HCT116 (cell line): ENCODE measurements around the gene ZNF580. TPM values are rescaled to one million over a fixed set of nuclear protein-coding genes. Genes with fewer than 3 reads are reported as not detected.

Experiments used
- ATAC-seq: fragments of 200-7000 bp; cut with Tn5 transposase; 2 replicates; pipeline ENCODE4 v1.9.1; 2020; ENCODE audit warnings: mild to moderate bottlenecking, moderate library complexity
- BruUV-seq: library from RNA; stranded (reverse); fragments of 400-500 nt; replicated peaks from 2 replicates; lab custom pipeline; 2021; lab: Mats Ljungman, UMichigan
- CTCF ChIA-PET: fragments of 300-600 bp; sonication (Branson Sonifier 250); formaldehyde crosslinking; loops from one replicate; lab custom pipeline; 2021; ENCODE audit warnings: antibody characterized with exemption; lab: Charles Lee
- POLR2A ChIA-PET: fragments of 300-600, 350-600 bp; sonication (Branson Sonifier 250); formaldehyde crosslinking; loops from one replicate; lab custom pipeline; 2021; ENCODE audit warnings: antibody characterized with exemption; lab: Charles Lee
- RAD21 ChIA-PET, 2 experiments: fragments of 300-600 bp; sonication (Branson Sonifier 250); formaldehyde crosslinking; loops; one replicate each; lab custom pipeline; 2023; ENCODE audit warnings: low total read pairs in 2 of 2; ENCODE audit not compliant: uncharacterized antibody in 2 of 2, unreplicated experiment in 2 of 2, low non-redundant PET in 1 of 2; lab: Charles Lee
- DNase-seq: peaks from one replicate; pipeline ENCODE4 v3.0.0-alpha.2; 2010; ENCODE audit warnings: low read depth, low spot score
- H2AFZ ChIP-seq: fragments of 200-600 bp; shearing (Covaris generic), sonication (generic); 2 replicates; pipeline ENCODE4 v1.6.1; 2017; ENCODE audit warnings: low read depth, mixed run types, mixed read lengths, antibody characterized with exemption, low read length; ENCODE audit not compliant: poor library complexity, severe bottlenecking
- H3K27ac ChIP-seq: 2 replicates; pipeline ENCODE4 v1.5.1; 2012; ENCODE audit warnings: low read depth, low read length
- H3K27me3 ChIP-seq: fragments of 200-600 bp; sonication (generic); 2 replicates; pipeline ENCODE4 v1.6.1; 2016; ENCODE audit warnings: mixed run types, low read length, mixed read lengths; ENCODE audit not compliant: insufficient read depth
- H3K36me3 ChIP-seq, 2 experiments: fragments of 200-500 bp in 1 of 2; fragments of 200-600 bp in 1 of 2; sonication (Bioruptor generic) in 1 of 2; sonication (generic) in 1 of 2; 2 replicates each; pipeline versions ENCODE4 v1.5.1 to v1.6.1; 2014 to 2016; ENCODE audit warnings: low read length in 2 of 2, inconsistent platforms in 1 of 2, mixed read lengths in 1 of 2, mixed run types in 1 of 2; ENCODE audit not compliant: insufficient read depth in 2 of 2, control insufficient read depth in 1 of 2
- H3K4me1 ChIP-seq, 2 experiments: fragments of 200-600 bp in 1 of 2; sonication (generic) in 1 of 2; 2 replicates each; pipeline versions ENCODE4 v1.5.1 to v1.6.1; 2012 to 2017; ENCODE audit warnings: low read length in 2 of 2, inconsistent platforms in 1 of 2, mild to moderate bottlenecking in 1 of 2, mixed read lengths in 1 of 2, mixed run types in 1 of 2, moderate library complexity in 1 of 2; ENCODE audit not compliant: insufficient read depth in 2 of 2, control insufficient read depth in 1 of 2
- H3K4me2 ChIP-seq: fragments of 200-600 bp; sonication (generic); 2 replicates; pipeline ENCODE4 v1.6.1; 2017; ENCODE audit warnings: mixed run types, low read length, mixed read lengths
- H3K4me3 ChIP-seq, 2 experiments: fragments of 200-600 bp in 1 of 2; sonication (generic) in 1 of 2; replicated peaks in 1 of 2; 2 replicates each; pipeline ENCODE4 v1.5.1; 2011 to 2016; ENCODE audit warnings: low read length in 2 of 2, control low read depth in 1 of 2, low read depth in 1 of 2, mild to moderate bottlenecking in 1 of 2, mixed read lengths in 1 of 2, mixed run types in 1 of 2
- H3K79me2 ChIP-seq: fragments of 200-600 bp; sonication (generic); 2 replicates; pipeline ENCODE4 v1.6.1; 2017; ENCODE audit warnings: mild to moderate bottlenecking, mixed run types, low read length, moderate library complexity, mixed read lengths; ENCODE audit not compliant: insufficient read depth
- H3K9ac ChIP-seq: fragments of 200-600 bp; sonication (generic); 2 replicates; pipeline ENCODE4 v1.6.1; 2016; ENCODE audit warnings: low read length, mixed read lengths
- H3K9me2 ChIP-seq: fragments of 200-600 bp; sonication (generic), shearing (Covaris generic); 2 replicates; pipeline ENCODE4 v1.6.1; 2017; ENCODE audit warnings: mixed run types, mild to moderate bottlenecking, moderate library complexity; ENCODE audit not compliant: insufficient read depth
- H3K9me3 ChIP-seq, 2 experiments: fragments of 200-500 bp in 1 of 2; fragments of 200-600 bp in 1 of 2; sonication (Bioruptor generic) in 1 of 2; sonication (generic) in 1 of 2; 2 replicates each; pipeline ENCODE4 v1.6.1; 2014 to 2017; ENCODE audit warnings: low read length in 2 of 2, mixed read lengths in 2 of 2, inconsistent platforms in 1 of 2, low read depth in 1 of 2, mild to moderate bottlenecking in 1 of 2, mixed run types in 1 of 2, moderate library complexity in 1 of 2; ENCODE audit not compliant: control insufficient read depth in 1 of 2, insufficient read depth in 1 of 2
- H4K20me1 ChIP-seq: fragments of 200-600 bp; sonication (generic), shearing (Covaris generic); 2 replicates; pipeline ENCODE4 v1.6.1; 2017; ENCODE audit warnings: mixed run types, mild to moderate bottlenecking, moderate library complexity; ENCODE audit not compliant: insufficient read depth
- CBX3 ChIP-seq: IDR thresholded peaks from 2 replicates; pipeline ENCODE4 v1.6.1; 2012; ENCODE audit warnings: low read depth
- EGR1 ChIP-seq: IDR thresholded peaks from 2 replicates; pipeline ENCODE4 v1.6.1; 2012; ENCODE audit warnings: low read depth
- ELF1 ChIP-seq: IDR thresholded peaks from 2 replicates; pipeline ENCODE4 v1.6.1; 2012; ENCODE audit warnings: low read depth, borderline replicate concordance
- POLR2A ChIP-seq: IDR thresholded peaks from 2 replicates; pipeline ENCODE4 v1.7.0; 2011; ENCODE audit warnings: borderline replicate concordance; ENCODE audit not compliant: insufficient read depth, insufficient read length; ENCODE audit errors: extremely low read depth
- POLR2AphosphoS5 ChIP-seq: IDR thresholded peaks from 2 replicates; pipeline ENCODE4 v1.6.1; 2011; ENCODE audit warnings: mild to moderate bottlenecking, low read depth, low read length, moderate library complexity
- RAD21 ChIP-seq: IDR thresholded peaks from 2 replicates; pipeline ENCODE4 v1.6.1; 2012; ENCODE audit warnings: low read depth, mild to moderate bottlenecking
- SIN3A ChIP-seq: IDR thresholded peaks from 2 replicates; pipeline ENCODE4 v1.6.1; 2012; ENCODE audit warnings: low read depth
- SP1 ChIP-seq: IDR thresholded peaks from 2 replicates; pipeline ENCODE4 v1.6.1; 2012; ENCODE audit warnings: low read depth
- TCF7L2 ChIP-seq: IDR thresholded peaks from 2 replicates; pipeline ENCODE4 v1.7.0; 2011; ENCODE audit warnings: borderline replicate concordance, inconsistent platforms; ENCODE audit not compliant: insufficient read depth, insufficient read length; ENCODE audit errors: extremely low read depth
- YY1 ChIP-seq: IDR thresholded peaks from 2 replicates; pipeline ENCODE4 v1.6.1; 2011; ENCODE audit warnings: low read length, low read depth, moderate library complexity, mild to moderate bottlenecking; ENCODE audit not compliant: insufficient replicate concordance; ENCODE audit errors: extremely low read depth
- ZNF274 ChIP-seq: fragments of 200-500 bp; sonication (Bioruptor generic); IDR thresholded peaks from 2 replicates; pipeline ENCODE4 v1.6.1; 2014; ENCODE audit warnings: mild to moderate bottlenecking, low read depth, low read length, inconsistent platforms
- intact Hi-C: fragments of 100-400 bp; cut with micrococcal nuclease; formaldehyde crosslinking; loops from 2 replicates; pipeline ENCODE4 v1.10.0; 2022
- total RNA-seq: library from RNA; stranded (reverse); gene quantifications from one replicate; pipeline ENCODE4 v1.2.1, GENCODE V29; 2021; ENCODE audit not compliant: unreplicated experiment
- TF ChIP-seq, protein P1 (sequence below): IDR thresholded peaks from 2 replicates; pipeline ENCODE4 v1.6.1; 2012
- TF ChIP-seq, protein P2 (sequence below), 3 experiments: fragments of 200-600 bp in 1 of 3; sonication (generic) in 1 of 3; IDR thresholded peaks in 2 of 3; conservative IDR thresholded peaks in 1 of 3; 2 replicates each; pipeline ENCODE4 v1.5.1; 2012 to 2017; ENCODE audit warnings: low read depth in 2 of 3, low read length in 2 of 3, antibody characterized with exemption in 1 of 3, borderline replicate concordance in 1 of 3, control low read depth in 1 of 3, mild to moderate bottlenecking in 1 of 3, mixed read lengths in 1 of 3, mixed run types in 1 of 3, moderate library complexity in 1 of 3; ENCODE audit not compliant: insufficient read depth in 1 of 3
- TF ChIP-seq, protein P3 (sequence below): IDR thresholded peaks from 2 replicates; pipeline ENCODE4 v1.6.1; 2012; ENCODE audit warnings: low read depth
- TF ChIP-seq, protein P4 (sequence below): IDR thresholded peaks from 2 replicates; pipeline ENCODE4 v1.6.1; 2011; ENCODE audit warnings: mild to moderate bottlenecking, low read length, moderate library complexity; ENCODE audit not compliant: insufficient replicate concordance; ENCODE audit errors: extremely low read depth
- TF ChIP-seq, protein P5 (sequence below): IDR thresholded peaks from 2 replicates; pipeline ENCODE4 v1.6.1; 2012

ZNF580 gene
- total RNA-seq, 1 experiment from 2014 or later, result 36.7 TPM

DNA sequence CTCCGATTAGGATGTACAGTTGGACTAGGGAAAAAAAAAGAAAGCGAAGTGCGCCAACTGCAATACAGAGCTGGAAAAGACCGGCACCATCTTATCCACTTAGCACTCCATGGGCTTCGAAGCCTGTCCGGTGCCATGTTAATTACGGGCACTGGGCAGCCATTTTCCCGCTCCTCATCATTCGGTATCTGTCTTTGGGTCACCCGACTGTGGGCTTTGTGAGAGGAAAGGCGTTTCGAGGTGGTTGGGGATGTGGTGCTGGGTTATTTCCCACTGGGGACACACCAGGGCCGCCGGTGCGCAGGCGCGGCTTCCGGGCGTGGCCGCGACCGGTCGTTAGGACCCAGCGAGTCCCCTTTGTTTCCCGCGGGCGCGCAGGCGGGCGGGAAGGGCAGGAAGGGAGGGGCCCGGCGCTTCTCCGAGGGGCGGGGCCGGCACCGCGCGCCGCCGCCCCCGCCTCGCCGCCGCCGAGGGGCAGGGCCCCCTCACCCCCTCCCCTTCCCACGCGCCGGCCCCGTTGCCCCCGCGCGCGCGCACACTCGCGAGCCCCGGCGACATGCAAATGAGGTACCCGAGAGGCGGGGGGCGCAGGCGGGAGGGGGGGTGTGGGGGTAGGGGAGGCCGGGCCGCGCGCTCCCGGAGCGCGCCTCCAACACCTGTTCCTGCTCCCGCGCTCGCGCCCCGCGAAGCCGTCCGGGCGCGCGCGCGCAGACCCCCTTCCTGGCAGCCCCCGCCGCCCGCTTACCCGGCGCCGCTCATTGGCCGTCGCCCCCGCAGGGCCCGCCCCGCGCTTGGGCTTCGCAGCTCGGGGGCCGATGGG, 40.8 kb upstream of the ZNF580 start, which contains the start of gene ZNF524:
TSS of gene ZNF524 (plus strand) at position 447 of the 820 bp plus-strand sequence. CDS start 1,825 bp downstream, outside the sequence.
- DNase-seq, result peak; percentile 82
- peak within 1 kb of the TSS; percentile 96 for H3K4me2 ChIP-seq
- H3K27ac ChIP-seq, result peak within 1 kb of the TSS; percentile 83
- H3K4me3 ChIP-seq, result peak within 1 kb of the TSS; percentile 56 to 67
- H3K79me2 ChIP-seq, result peaks cover 4% of the 10 kb centered on the region; the same call in 1 of the 2 replicates
- no TSS peak for BruUV-seq
- H3K9me3 ChIP-seq, result no peaks in the 10 kb centered on the region
- TF ChIP-seq POLR2A (peak; percentile 50), YY1 (peak; percentile 90), ELF1 (no peak; the same call in 1 of the 2 replicates), ZNF274 (no peak), SP1 (peak; percentile 76), EGR1 (peak; percentile 90), RAD21 (no peak), POLR2AphosphoS5 (peak; percentile 44; the same call in 1 of the 2 replicates), CBX3 (no peak; the same call in none of the 2 replicates), SIN3A (0 out of 2 replicates have a peak, but pooled peaks have one; percentile 34), TCF7L2 (no peak)
- TF ChIP-seq, protein P1, sequence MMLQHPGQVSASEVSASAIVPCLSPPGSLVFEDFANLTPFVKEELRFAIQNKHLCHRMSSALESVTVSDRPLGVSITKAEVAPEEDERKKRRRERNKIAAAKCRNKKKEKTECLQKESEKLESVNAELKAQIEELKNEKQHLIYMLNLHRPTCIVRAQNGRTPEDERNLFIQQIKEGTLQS, result no peak
- TF ChIP-seq, protein P2, sequence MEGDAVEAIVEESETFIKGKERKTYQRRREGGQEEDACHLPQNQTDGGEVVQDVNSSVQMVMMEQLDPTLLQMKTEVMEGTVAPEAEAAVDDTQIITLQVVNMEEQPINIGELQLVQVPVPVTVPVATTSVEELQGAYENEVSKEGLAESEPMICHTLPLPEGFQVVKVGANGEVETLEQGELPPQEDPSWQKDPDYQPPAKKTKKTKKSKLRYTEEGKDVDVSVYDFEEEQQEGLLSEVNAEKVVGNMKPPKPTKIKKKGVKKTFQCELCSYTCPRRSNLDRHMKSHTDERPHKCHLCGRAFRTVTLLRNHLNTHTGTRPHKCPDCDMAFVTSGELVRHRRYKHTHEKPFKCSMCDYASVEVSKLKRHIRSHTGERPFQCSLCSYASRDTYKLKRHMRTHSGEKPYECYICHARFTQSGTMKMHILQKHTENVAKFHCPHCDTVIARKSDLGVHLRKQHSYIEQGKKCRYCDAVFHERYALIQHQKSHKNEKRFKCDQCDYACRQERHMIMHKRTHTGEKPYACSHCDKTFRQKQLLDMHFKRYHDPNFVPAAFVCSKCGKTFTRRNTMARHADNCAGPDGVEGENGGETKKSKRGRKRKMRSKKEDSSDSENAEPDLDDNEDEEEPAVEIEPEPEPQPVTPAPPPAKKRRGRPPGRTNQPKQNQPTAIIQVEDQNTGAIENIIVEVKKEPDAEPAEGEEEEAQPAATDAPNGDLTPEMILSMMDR (IDR thresholded peaks at IDR 0.05 in 2 of 3, conservative IDR thresholded peaks at IDR 0.05 in 1 of 3; ENCODE audit: borderline replicate concordance in 1 of 3, insufficient read depth in 1 of 3, low read depth in 2 of 3, low read length in 2 of 3), result no peak
- TF ChIP-seq, protein P3, sequence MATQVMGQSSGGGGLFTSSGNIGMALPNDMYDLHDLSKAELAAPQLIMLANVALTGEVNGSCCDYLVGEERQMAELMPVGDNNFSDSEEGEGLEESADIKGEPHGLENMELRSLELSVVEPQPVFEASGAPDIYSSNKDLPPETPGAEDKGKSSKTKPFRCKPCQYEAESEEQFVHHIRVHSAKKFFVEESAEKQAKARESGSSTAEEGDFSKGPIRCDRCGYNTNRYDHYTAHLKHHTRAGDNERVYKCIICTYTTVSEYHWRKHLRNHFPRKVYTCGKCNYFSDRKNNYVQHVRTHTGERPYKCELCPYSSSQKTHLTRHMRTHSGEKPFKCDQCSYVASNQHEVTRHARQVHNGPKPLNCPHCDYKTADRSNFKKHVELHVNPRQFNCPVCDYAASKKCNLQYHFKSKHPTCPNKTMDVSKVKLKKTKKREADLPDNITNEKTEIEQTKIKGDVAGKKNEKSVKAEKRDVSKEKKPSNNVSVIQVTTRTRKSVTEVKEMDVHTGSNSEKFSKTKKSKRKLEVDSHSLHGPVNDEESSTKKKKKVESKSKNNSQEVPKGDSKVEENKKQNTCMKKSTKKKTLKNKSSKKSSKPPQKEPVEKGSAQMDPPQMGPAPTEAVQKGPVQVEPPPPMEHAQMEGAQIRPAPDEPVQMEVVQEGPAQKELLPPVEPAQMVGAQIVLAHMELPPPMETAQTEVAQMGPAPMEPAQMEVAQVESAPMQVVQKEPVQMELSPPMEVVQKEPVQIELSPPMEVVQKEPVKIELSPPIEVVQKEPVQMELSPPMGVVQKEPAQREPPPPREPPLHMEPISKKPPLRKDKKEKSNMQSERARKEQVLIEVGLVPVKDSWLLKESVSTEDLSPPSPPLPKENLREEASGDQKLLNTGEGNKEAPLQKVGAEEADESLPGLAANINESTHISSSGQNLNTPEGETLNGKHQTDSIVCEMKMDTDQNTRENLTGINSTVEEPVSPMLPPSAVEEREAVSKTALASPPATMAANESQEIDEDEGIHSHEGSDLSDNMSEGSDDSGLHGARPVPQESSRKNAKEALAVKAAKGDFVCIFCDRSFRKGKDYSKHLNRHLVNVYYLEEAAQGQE, result no peak
- TF ChIP-seq, protein P4, sequence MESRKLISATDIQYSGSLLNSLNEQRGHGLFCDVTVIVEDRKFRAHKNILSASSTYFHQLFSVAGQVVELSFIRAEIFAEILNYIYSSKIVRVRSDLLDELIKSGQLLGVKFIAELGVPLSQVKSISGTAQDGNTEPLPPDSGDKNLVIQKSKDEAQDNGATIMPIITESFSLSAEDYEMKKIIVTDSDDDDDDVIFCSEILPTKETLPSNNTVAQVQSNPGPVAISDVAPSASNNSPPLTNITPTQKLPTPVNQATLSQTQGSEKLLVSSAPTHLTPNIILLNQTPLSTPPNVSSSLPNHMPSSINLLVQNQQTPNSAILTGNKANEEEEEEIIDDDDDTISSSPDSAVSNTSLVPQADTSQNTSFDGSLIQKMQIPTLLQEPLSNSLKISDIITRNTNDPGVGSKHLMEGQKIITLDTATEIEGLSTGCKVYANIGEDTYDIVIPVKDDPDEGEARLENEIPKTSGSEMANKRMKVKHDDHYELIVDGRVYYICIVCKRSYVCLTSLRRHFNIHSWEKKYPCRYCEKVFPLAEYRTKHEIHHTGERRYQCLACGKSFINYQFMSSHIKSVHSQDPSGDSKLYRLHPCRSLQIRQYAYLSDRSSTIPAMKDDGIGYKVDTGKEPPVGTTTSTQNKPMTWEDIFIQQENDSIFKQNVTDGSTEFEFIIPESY, result no peak
- TF ChIP-seq, protein P5, sequence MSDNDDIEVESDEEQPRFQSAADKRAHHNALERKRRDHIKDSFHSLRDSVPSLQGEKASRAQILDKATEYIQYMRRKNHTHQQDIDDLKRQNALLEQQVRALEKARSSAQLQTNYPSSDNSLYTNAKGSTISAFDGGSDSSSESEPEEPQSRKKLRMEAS, result peak; percentile 72; the same call in 1 of the 2 replicates
- TF ChIP-seq, all 23 proteins: peak for 7
- peak within 1 kb of the TSS; percentile 57 for H2AFZ ChIP-seq
- intact Hi-C loops, result loop anchor here (1.0 kb wide), 1 partner anchor 24 kb away; the partner anchor contains the start of gene ZNF784
- H3K4me1 ChIP-seq, result peaks cover 27 to 45% of the 10 kb centered on the region in 2 experiments
- H3K9me2 ChIP-seq, result no peaks in the 10 kb centered on the region
- ChIA-PET RAD21 (interaction anchor here (0.6 kb wide), 2 partner anchors 20 to 85 kb away, joined by 3 read pairs; no protein-coding TSS in a partner anchor), POLR2A (interaction anchor here (0.8 to 1.8 kb wide), 9 partner anchors 9 to 124 kb away, joined by 3 to 9 read pairs (median 5); partner anchors contain the start of genes U2AF2, ZNF628 and ZNF784), CTCF (interaction anchor here (1.1 to 2.5 kb wide), 4 partner anchors 32 to 133 kb away, joined by 5 to 14 read pairs (median 6); no protein-coding TSS in a partner anchor)
- peak within 1 kb of the TSS; percentile 80 for H3K9ac ChIP-seq
- no peaks in the 10 kb centered on the region for H3K27me3 ChIP-seq
- no peaks in the 10 kb centered on the region for H4K20me1 ChIP-seq
- peaks cover 3 to 14% of the 10 kb centered on the region in 2 experiments for H3K36me3 ChIP-seq
- peak; percentile 46 for ATAC-seq
